HG03135 (cell line): ENCODE measurements around the gene LGALS1.
"Not testable (repeated sequence)": the region's sequence is repeated elsewhere in the genome, so short reads cannot be mapped to it uniquely, and the experiment has no call there.

Experiments used
- ATAC-seq: cut with Tn5 transposase; IDR thresholded peaks from one replicate; pipeline ENCODE4 v1.9.1; 2021; ENCODE audit warnings: mild to moderate bottlenecking, moderate library complexity; ENCODE audit not compliant: unreplicated experiment

Gene LGALS1

GRCh38 chr22:37714634-37715033 lies 39.2 kb downstream of the LGALS1 start:
- ATAC-seq = no peak

DNA sequence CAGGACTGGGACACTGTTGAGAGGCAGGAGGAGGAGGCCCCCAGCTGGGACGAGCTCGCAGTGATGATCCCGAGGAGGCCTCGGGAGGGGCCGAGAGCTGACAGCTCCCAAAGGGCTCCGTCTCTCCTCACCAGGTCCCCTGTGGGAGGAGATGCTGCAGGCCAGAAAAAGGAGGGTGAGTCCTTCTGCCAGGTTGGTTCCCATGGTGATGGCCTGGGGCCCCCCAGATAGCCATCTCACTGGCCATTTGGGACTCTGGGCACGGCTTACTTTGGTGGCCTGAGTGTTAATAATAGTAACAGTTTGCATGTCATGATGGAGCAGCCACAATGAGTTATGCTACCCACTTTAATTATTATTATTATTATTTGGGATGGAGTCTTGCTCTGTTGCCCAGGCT lies 40.3 kb downstream of the LGALS1 start:
- ATAC-seq = no peak

- ATAC-seq = no peak
Measured at GRCh38 chr22:37716708-37717107, 41.3 kb downstream of the LGALS1 start.

- ATAC-seq = not testable (repeated sequence)
Measured at GRCh38 chr22:37717235-37717634, 41.8 kb downstream of the LGALS1 start.

GRCh38 chr22:37717746-37718305 lies 42.4 kb downstream of the LGALS1 start:
- not testable (repeated sequence) for ATAC-seq

DNA sequence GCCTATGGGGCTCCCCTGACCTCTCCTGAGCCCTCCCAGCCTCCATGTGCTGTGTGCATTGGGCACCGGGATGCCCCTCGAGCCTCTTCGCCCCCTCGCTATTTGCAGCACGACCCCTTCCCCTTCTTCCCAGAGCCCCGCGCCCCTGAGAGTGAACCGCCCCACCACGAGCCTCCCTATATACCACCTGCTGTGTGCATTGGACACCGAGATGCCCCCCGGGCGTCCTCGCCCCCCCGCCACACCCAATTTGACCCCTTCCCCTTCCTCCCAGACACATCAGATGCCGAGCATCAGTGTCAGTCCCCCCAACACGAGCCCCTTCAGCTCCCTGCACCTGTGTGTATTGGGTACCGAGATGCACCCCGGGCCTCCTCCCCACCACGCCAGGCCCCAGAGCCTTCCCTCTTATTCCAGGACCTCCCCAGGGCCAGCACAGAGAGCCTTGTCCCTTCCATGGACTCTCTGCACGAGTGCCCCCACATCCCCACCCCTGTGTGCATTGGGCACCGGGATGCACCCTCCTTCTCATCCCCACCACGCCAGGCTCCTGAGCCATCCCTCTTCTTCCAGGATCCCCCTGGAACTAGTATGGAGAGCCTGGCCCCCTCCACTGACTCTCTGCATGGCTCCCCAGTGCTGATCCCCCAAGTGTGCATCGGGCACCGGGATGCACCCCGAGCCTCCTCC lies 50.3 kb downstream of the LGALS1 start:
- ATAC-seq = no peak

GRCh38 chr22:37726241-37726887 lies 50.9 kb downstream of the LGALS1 start:
- ATAC-seq = no peak

DNA sequence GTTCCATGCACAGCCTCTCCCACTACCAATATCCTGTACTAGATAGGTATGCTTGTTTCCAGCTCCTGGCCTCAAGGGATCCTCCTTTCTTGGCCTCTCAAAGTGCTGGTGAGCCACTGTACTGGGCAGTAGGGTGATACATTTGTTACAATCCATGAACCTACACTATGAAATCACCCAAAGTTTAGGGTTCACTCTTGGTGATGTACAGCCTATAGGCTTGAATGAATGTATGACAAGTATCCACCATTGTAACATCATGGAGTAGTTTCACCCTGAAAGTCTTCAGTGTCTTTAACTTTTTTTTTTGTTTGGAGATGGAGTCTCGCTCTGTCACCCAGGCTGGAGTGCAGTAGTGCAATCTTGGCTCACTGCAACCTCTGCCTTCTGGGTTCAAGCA lies 53.2 kb downstream of the LGALS1 start:
- no peak for ATAC-seq
